H9 (cell line): ENCODE measurements around the gene TOMM70. TPM values are rescaled to one million over a fixed set of nuclear protein-coding genes. Genes with fewer than 3 reads are reported as not detected.
A peak's percentile ranks its signal among the peaks of the same experiment; 100 is the strongest.

ENCODE experiments used
- DNase-seq: peaks from one replicate; pipeline ENCODE4 v3.0.0-alpha.2; 2017
- H2AFZ ChIP-seq: one replicate; pipeline ENCODE4 v1.6.1; 2013; ENCODE audit warnings: mild to moderate bottlenecking, low read length, control low read depth, moderate library complexity
- H2AK5ac ChIP-seq: 2 replicates; pipeline ENCODE4 v1.6.1; 2013; ENCODE audit warnings: low read length, control low read depth, mixed read lengths; ENCODE audit not compliant: insufficient read length
- H2BK120ac ChIP-seq: one replicate; pipeline ENCODE4 v1.6.1; 2013; ENCODE audit warnings: low read depth, mild to moderate bottlenecking, low read length, control low read depth, inconsistent platforms; ENCODE audit not compliant: poor library complexity, severe bottlenecking
- H2BK12ac ChIP-seq: 2 replicates; pipeline ENCODE4 v1.6.1; 2013; ENCODE audit warnings: low read length, control low read depth, mixed read lengths, low read depth; ENCODE audit not compliant: insufficient read length
- H2BK15ac ChIP-seq: 2 replicates; pipeline ENCODE4 v1.6.1; 2013; ENCODE audit warnings: low read depth, low read length, control low read depth
- H2BK20ac ChIP-seq: one replicate; pipeline ENCODE4 v1.6.1; 2013; ENCODE audit warnings: low read depth, mild to moderate bottlenecking, low read length, control low read depth, inconsistent platforms; ENCODE audit not compliant: poor library complexity, severe bottlenecking
- H2BK5ac ChIP-seq: 2 replicates; pipeline ENCODE4 v1.6.1; 2013; ENCODE audit warnings: low read length, control low read depth, mixed read lengths; ENCODE audit not compliant: insufficient read length
- H3K14ac ChIP-seq: 2 replicates; pipeline ENCODE4 v1.6.1; 2013; ENCODE audit warnings: low read length, control low read depth; ENCODE audit not compliant: insufficient read depth
- H3K18ac ChIP-seq: 2 replicates; pipeline ENCODE4 v1.6.1; 2013; ENCODE audit warnings: low read depth, mild to moderate bottlenecking, mixed read lengths, low read length, control low read depth; ENCODE audit not compliant: insufficient read length
- H3K23ac ChIP-seq: 2 replicates; pipeline ENCODE4 v1.6.1; 2013; ENCODE audit warnings: low read length, control low read depth, mixed read lengths, low read depth; ENCODE audit not compliant: insufficient read length
- H3K23me2 ChIP-seq: 2 replicates; pipeline ENCODE4 v1.6.1; 2013; ENCODE audit warnings: low read depth, mild to moderate bottlenecking, mixed read lengths, low read length, control low read depth; ENCODE audit not compliant: insufficient read length, poor library complexity, severe bottlenecking
- H3K27ac ChIP-seq: 2 replicates; pipeline ENCODE4 v1.5.1; 2013; ENCODE audit warnings: low read length, control low read depth, mixed read lengths, low read depth; ENCODE audit not compliant: insufficient read length
- H3K27me3 ChIP-seq: 2 replicates; pipeline ENCODE4 v1.6.1; 2013; ENCODE audit warnings: low read length, control low read depth, inconsistent platforms; ENCODE audit not compliant: insufficient read depth
- H3K4ac ChIP-seq: 2 replicates; pipeline ENCODE4 v1.6.1; 2013; ENCODE audit warnings: low read depth, mild to moderate bottlenecking, control low read depth, inconsistent platforms, low read length, moderate library complexity
- H3K4me1 ChIP-seq: 2 replicates; pipeline ENCODE4 v1.6.1; 2013; ENCODE audit warnings: low read length, control low read depth, inconsistent platforms; ENCODE audit not compliant: insufficient read depth
- H3K4me2 ChIP-seq: 2 replicates; pipeline ENCODE4 v1.6.1; 2013; ENCODE audit warnings: low read length, control low read depth, mixed read lengths; ENCODE audit not compliant: insufficient read length, insufficient read depth
- H3K56ac ChIP-seq: 2 replicates; pipeline ENCODE4 v1.6.1; 2013; ENCODE audit warnings: low read depth, mild to moderate bottlenecking, mixed read lengths, low read length, control low read depth; ENCODE audit not compliant: insufficient read length
- H3K79me1 ChIP-seq: 2 replicates; pipeline ENCODE4 v1.6.1; 2013; ENCODE audit warnings: low read depth, mild to moderate bottlenecking, moderate library complexity, low read length, control low read depth, inconsistent platforms; ENCODE audit not compliant: insufficient read depth, poor library complexity, severe bottlenecking
- H3K79me2 ChIP-seq: 2 replicates; pipeline ENCODE4 v1.6.1; 2013; ENCODE audit warnings: low read length, control low read depth, inconsistent platforms; ENCODE audit not compliant: insufficient read depth
- H3K9ac ChIP-seq: 2 replicates; pipeline ENCODE4 v1.6.1; 2013; ENCODE audit warnings: low read length, control low read depth, mixed read lengths; ENCODE audit not compliant: insufficient read length; ENCODE audit errors: extremely low read depth
- H3K9me3 ChIP-seq: one replicate; pipeline ENCODE4 v1.6.1; 2013; ENCODE audit warnings: low read depth, low read length, inconsistent platforms; ENCODE audit not compliant: control insufficient read depth
- H3T11ph ChIP-seq: one replicate; pipeline ENCODE4 v1.6.1; 2013; ENCODE audit warnings: mild to moderate bottlenecking, low read length, control low read depth, inconsistent platforms
- H4K20me1 ChIP-seq: one replicate; pipeline ENCODE4 v1.6.1; 2013; ENCODE audit not compliant: control insufficient read depth, insufficient read length, insufficient read depth
- H4K5ac ChIP-seq: 2 replicates; pipeline ENCODE4 v1.6.1; 2013; ENCODE audit warnings: low read depth, mild to moderate bottlenecking, mixed read lengths, low read length, control low read depth; ENCODE audit not compliant: insufficient read length
- H4K8ac ChIP-seq: replicated peaks from 2 replicates; pipeline ENCODE4 v1.6.1; 2013; ENCODE audit warnings: low read length, control low read depth, mixed read lengths, low read depth; ENCODE audit not compliant: insufficient read length
- H4K91ac ChIP-seq: 2 replicates; pipeline ENCODE4 v1.6.1; 2013; ENCODE audit warnings: low read depth, mild to moderate bottlenecking, moderate library complexity, mixed read lengths, low read length, control low read depth; ENCODE audit not compliant: insufficient read length
- H3K27ac Mint-ChIP-seq, 3 experiments: 2 replicates in 2 of 3; 3 replicates in 1 of 3; pipeline ENCODE4 v1.8.0; 2020 to 2021; ENCODE audit warnings: mixed read lengths in 3 of 3, mild to moderate bottlenecking in 1 of 3, moderate library complexity in 1 of 3
- H3K27me3 Mint-ChIP-seq: 2 replicates; pipeline ENCODE4 v1.8.0; 2021; ENCODE audit warnings: low read depth, mild to moderate bottlenecking, moderate library complexity, mixed read lengths
- H3K36me3 Mint-ChIP-seq, 3 experiments: 2 replicates in 2 of 3; 3 replicates in 1 of 3; pipeline ENCODE4 v1.8.0; 2020 to 2021; ENCODE audit warnings: low read depth in 3 of 3, mixed read lengths in 3 of 3; ENCODE audit not compliant: insufficient read depth in 1 of 3
- H3K4me1 Mint-ChIP-seq, 2 experiments: 2 replicates each; pipeline ENCODE4 v1.8.0; 2020; ENCODE audit warnings: mixed read lengths in 2 of 2
- H3K4me3 Mint-ChIP-seq, 2 experiments: 2 replicates in 1 of 2; 3 replicates in 1 of 2; pipeline ENCODE4 v1.8.0; 2020 to 2021; ENCODE audit warnings: mild to moderate bottlenecking in 2 of 2, mixed read lengths in 2 of 2, moderate library complexity in 1 of 2
- H3K9me3 Mint-ChIP-seq, 2 experiments: 2 replicates in 1 of 2; 3 replicates in 1 of 2; pipeline ENCODE4 v1.8.0; 2020; ENCODE audit warnings: mild to moderate bottlenecking in 2 of 2, mixed read lengths in 2 of 2, moderate library complexity in 1 of 2
- WGBS: extraction: QIAGEN DNeasy Blood & Tissue Kit; methylation state at CpG from one replicate; pipeline ENCODE4 v1.1.7; 2013; ENCODE audit warnings: missing lambda C conversion rate, low lambda C conversion rate, mixed read lengths; ENCODE audit not compliant: insufficient read length; ENCODE audit errors: extremely low coverage; 5-methylcytosine and 5-hydroxymethylcytosine counted together
- total RNA-seq: library from RNA; stranded (reverse); gene quantifications from 2 replicates; pipeline ENCODE4 v1.2.1, GENCODE V29; 2021
- TF ChIP-seq, protein P1 (sequence below): fragments of 200-600 bp; sonication (generic); conservative IDR thresholded peaks from 3 replicates; pipeline ENCODE4 v1.8.0; 2021; ENCODE audit warnings: antibody characterized with exemption, mild to moderate bottlenecking

TOMM70 gene
- total RNA-seq, 1 experiment from 2014 or later: 53.0 TPM

DNA sequence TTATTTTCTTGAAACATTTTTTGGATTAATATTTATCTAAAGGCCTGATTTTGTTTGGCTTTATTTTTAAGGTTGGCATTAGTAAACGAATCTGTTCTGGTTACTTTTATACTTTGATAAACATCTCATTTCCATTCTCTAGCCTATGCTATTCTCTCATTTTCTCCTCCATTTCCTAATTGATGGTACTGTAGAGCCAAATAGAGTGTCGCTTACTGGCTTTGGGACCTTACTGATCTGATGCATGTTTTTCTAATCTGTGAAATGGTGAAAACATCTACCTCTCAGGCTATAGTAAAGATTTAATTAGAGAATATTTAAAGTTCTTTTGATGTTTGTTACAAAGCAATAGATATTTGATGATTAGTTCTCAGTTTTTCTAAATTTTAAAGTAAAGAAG is 2.0 kb upstream of the TOMM70 start:
- Histone ChIP-seq H2BK12ac (no peak overlapping the region), H3K4me2 (peak overlapping the region; percentile 74), H4K8ac (no peak overlapping the region), H3K79me2 (peaks cover 20% of the 10 kb centered on the region; the same call in 1 of the 2 replicates), H3K9ac (peak overlapping the region; percentile 53), H3T11ph (no peak overlapping the region), H4K91ac (no peak overlapping the region), H2BK5ac (no peak overlapping the region), H3K18ac (no peak overlapping the region), H2AK5ac (no peak overlapping the region), H3K9me3 (no peaks in the 10 kb centered on the region), H4K20me1 (no peaks in the 10 kb centered on the region), H3K23ac (no peak overlapping the region), H3K4ac (no peak overlapping the region), H3K56ac (no peak overlapping the region), H2BK15ac (no peak overlapping the region), H3K23me2 (peaks cover 6% of the 10 kb centered on the region), H3K14ac (no peak overlapping the region), H3K27me3 (no peaks in the 10 kb centered on the region), H2BK120ac (no peak overlapping the region), H4K5ac (no peak overlapping the region), H3K27ac (no peak overlapping the region), H2AFZ (no peak overlapping the region), H3K4me1 (0 out of 2 replicates have a peak, but pooled peaks cover 2% of the 10 kb centered on the region), H2BK20ac (no peak overlapping the region), H3K79me1 (no peaks in the 10 kb centered on the region)
- TF ChIP-seq, protein P1, sequence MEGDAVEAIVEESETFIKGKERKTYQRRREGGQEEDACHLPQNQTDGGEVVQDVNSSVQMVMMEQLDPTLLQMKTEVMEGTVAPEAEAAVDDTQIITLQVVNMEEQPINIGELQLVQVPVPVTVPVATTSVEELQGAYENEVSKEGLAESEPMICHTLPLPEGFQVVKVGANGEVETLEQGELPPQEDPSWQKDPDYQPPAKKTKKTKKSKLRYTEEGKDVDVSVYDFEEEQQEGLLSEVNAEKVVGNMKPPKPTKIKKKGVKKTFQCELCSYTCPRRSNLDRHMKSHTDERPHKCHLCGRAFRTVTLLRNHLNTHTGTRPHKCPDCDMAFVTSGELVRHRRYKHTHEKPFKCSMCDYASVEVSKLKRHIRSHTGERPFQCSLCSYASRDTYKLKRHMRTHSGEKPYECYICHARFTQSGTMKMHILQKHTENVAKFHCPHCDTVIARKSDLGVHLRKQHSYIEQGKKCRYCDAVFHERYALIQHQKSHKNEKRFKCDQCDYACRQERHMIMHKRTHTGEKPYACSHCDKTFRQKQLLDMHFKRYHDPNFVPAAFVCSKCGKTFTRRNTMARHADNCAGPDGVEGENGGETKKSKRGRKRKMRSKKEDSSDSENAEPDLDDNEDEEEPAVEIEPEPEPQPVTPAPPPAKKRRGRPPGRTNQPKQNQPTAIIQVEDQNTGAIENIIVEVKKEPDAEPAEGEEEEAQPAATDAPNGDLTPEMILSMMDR: no peak
- H3K36me3 Mint-ChIP-seq: peaks cover 14 to 28% (median 17%) of the 10 kb centered on the region in 3 experiments
- peaks cover 34 to 35% of the 10 kb centered on the region in 2 experiments for H3K4me1 Mint-ChIP-seq
- peak overlapping the region; percentile 83 to 91 for H3K4me3 Mint-ChIP-seq
- no CpG with 5 or more reads among the region's 2 CpGs for WGBS
- peaks cover 4% of the 10 kb centered on the region for H3K27me3 Mint-ChIP-seq
- 0 out of 7 replicates have a peak overlapping the region, but pooled peaks of 1 of the 3 experiments have one; percentile 44 for H3K27ac Mint-ChIP-seq
- DNase-seq: no peak
- H3K9me3 Mint-ChIP-seq: no peaks in the 10 kb centered on the region
